Stimulated activated CD4-positive, alpha-beta T cell treated with anti-CD3 and anti-CD28 coated beads, Interleukin-4, amount 100 ng/mL, for 24 hours (primary cell): ENCODE measurements around the gene PPP1R18.
"Not testable (repeated sequence)": the region's sequence is repeated elsewhere in the genome, so short reads cannot be mapped to it uniquely, and the experiment has no call there.

Experiments
- DNase-seq: peaks from one replicate; pipeline ENCODE4 v3.0.0-alpha.2; 2020

PPP1R18 gene

DNA sequence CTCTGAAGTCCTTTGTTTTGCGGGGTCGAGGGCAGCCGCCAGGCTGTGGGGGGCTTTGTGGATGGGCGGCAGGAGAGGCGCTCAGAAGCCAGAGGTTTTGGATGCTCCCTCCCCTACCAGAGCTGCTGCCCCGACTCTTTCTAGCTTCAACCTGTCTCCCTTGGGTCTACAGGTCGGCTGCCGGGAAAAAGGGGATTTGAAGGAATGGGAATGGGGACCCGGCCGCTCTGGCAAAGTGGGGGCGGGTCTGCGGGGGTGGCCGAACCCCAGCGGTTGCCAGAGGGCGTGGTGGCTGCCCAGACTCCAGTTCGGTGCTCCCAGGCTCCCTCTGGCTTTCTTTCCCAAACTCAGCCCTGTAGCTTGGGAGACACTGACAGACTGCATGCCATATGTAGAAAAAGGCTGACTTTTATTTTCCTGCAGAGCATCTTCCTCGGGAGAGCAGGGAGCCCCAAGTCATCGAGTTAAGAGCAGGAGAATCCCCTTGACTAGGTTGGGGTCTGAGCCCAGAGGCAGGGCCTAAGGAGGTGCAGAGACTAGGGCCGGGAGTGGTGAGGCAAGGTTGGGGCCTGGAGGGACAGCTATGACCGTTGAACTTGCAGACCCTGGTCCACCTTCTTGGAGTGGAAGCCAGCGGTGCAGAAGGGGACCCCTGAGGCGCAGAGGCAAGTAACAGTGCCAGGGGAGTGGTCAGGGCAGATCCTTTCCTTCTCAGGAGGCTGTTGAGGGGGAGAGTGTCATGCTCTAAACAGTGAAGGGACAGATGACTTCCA lies 1.4 kb upstream of the PPP1R18 start:
- no peak for DNase-seq

DNA sequence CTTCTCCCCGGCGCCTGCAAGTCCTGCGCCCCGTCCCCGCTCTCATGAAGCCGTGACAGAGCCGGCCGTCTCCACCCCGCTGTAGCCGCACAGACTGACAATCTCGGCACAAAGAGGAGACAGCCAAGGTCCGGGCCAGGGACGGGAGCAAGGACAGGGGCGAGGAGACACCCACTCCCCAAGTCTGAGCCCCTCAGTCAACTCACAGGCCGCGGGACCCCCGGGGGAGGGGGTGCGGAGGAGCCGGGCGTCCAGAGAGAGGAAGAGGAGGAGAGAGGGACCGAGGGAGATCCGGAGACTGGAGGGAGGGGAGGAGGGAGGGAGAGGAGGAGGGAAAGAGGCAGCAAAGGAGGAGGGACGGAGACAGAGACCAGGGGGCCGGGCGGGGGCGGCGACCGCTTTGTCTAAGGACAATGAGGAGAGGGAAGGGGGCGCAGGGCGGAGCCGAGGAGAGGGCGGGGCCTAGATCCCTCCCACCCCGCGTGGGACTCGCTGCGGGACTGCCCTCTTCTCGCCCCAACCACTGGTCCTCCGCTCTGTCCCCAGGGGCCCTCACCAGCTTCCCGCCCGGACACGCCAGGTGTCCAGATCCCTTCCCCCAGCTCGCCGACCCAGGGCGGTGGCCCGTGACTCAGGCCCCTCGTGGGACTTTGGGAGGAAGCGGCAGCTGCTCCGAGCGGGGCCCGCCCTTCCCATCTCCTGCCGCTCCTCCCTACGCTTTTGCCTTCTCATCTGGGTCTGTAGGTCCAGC lies 638 bp upstream of the PPP1R18 start:
- DNase-seq = peak; percentile 83

DNA sequence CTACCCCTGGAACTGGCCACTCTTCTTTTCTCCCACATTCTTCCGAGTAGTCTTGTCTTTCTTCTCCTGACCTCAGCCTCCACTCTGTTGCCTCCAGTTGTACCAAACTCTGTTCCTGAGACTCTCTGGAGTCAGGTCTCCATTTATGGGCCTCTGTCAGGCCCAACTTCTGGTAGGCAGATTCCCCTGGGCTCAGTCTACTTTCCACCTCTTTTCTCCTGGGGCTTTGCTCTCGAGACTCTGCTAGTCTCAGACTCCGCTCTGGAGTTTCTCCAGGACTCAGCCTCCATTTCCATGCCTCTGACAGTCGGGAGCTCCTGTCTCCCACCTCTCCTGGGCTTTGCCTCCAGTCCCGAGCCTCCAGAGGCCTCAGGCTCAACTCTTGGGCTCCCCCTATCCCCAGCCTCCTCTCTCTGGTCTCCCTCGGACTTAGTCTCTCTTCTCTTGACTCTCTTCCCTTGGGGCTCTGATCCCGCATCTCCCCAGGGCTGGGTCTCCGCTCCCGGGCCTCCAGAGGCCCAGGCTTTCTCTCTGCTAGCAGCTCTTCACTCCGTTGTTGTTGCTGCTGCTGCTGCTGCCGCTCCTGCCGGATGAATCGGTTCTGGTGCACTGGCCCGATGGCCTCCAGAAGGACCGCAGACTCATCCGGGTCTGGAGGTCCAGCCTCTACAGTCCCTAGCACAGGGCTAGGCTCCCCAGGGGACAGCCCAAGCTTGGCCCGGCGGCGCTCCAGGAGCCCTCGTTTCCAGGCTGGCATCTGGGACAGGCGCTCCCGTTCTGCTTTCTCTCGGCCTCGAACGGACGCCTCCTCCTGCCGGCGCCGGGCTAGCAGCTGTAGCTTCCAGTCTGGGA lies 1.1 kb downstream of the PPP1R18 start:
- peak; percentile 33 for DNase-seq

DNA sequence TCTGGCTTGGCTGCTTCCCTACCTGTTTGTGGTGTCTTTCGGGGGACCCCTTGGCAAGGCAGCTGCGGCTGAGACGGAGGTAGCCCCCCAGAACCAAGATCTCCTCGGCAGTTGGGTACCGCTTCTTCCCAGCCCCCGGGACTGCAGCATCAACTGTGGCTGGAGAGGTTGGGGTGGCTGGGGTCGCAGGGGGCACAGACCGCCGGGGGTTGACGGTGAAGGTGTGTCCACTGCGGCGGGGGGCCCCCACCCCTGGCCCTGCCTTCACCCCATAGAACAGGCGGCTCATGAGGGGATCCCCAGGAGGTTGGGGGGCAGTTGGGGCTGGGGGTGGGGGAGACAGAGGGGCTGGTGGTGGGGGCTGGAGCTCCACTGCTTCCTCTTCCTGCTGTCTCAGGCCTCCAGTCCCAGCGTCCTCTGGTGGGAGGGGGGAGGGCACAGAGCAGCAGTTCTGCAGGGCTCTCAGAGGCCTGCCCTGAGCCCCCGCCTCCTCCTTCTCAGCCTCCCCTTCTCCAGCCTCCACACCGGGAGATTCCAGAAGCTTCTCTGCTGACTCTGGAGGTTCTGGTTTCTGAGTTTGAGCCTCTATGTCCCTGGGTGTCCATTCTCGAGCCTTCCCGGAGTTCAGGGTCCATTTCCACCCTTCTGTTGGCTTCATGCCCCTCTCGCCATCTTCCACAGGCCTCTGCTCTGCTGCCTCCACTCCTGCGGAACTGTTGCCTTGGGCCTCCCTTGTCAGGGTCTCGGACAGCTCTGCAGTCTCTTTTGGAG lies 1.9 kb downstream of the PPP1R18 start:
- peak; percentile 61 for DNase-seq

DNA sequence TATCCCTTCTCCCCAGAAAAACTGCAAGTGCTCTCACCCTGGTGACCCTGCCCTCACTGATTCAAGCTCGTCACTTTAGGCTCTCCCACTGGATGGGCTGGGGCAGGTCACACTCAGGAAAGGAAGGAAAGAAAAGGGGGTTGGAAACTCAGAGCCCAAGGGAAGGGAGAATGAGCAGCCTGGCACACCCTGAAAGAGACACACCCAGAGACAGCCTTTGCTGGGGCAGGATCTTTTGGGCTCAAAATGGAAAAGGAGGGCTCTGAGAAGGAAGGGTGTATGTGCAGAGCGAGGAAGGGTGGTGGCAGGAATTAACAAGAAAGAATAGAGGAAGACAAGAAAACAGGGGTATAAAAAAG lies 2.5 kb downstream of the PPP1R18 start:
- DNase-seq = no peak

DNA sequence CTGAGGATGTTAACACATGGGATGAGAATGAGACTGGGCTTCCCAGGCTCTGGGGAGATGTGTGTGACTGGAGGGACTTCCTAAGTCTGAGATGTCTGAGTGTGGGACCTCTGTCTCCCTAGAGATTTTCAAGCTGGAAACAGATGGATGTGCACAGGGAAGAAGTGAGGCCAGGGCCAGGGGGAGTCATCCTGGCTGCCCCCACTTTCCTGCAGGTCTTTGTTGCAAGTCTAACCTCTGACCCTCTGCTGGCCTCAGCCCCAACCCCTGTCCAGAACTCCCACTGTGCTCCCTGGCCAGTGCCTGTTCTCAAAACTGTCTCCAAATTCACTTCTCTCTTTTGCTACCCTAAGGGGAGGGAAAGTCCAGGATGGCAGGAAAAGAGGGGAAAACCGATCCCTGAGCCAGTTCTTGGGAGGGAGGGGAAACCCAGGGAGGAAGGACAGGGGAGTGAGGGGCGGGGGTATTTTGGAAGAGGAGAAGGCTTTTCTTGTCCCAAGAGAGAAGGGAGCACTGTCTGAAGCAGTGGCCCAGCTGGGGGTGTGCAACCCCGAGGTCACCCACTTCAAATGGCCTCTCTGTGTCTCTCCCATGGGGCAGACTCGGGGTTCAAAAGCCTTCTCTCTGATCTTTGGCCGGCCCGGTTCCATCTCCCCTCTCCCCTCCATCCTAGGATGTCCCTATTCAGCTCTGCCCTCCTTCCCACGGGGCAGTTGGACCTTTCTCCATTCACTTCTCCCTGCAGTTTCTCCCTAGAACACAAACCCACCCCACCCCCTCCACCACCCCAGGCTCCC lies 3.1 kb downstream of the PPP1R18 start:
- no peak for DNase-seq

DNA sequence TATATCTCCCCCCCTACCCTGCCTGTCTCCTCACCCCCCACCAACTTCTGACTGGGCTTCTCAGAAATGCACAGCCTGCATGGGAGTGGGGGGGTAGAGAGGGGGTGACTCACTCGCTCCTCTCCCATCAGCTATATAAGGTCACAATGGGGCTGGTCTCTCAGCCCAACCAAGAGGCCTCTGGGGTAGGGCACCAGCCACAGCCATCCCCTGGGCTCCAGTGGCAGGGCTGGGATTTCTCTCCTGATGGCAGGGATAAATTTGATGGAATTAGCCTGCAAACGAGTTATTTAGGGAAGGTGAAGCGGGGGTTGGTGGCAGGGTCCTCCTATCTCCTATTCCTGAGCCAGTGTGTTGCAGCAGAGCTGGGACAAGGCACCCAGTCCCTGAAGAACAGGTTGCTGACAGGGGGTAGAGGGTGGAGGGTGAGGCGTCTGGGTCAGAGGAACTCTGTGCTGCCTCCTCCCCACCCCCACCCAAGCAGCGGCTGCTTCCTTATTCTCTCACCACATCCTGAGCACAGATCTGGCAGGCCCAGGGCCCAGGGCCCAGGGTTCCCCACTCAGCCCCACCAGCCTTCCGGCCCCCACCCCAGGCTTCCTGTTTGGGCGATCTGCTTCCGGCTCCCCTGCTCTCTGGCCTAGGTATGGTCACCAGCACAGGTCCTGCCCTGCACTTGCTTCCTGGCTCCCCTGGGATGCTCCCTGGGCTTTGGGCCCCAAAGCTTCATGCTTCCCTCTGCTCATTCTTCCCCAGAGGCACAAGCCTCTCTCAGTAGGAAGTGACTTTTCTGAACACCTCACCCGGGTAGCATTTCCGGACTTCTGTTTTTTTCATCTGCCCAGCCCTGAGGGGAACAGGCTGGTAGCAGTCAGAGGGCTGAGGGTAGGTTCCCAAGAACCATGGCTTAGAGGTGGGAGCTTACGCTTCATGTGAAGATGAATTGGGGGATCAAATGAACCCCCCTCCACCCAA lies 4.0 kb downstream of the PPP1R18 start:
- peak; percentile 84 for DNase-seq

DNA sequence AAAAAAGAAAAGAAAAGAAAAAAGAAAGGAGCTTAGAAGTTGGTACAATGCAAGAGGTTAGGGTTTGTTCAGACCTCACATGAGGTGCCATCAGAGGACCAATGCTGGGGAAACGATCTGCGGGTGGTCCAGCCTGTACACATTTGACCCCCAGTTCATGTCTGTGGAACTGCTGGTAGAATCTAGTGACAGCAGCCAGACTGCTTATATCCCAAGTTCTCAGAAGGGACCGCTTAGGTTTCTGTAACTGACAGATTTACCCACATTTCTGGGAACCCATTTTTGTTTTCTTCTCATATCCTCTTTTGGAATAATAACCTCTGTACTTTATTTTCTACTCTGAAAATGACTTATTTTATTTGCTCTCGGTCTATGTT lies 4.7 kb downstream of the PPP1R18 start:
- DNase-seq = no peak

DNA sequence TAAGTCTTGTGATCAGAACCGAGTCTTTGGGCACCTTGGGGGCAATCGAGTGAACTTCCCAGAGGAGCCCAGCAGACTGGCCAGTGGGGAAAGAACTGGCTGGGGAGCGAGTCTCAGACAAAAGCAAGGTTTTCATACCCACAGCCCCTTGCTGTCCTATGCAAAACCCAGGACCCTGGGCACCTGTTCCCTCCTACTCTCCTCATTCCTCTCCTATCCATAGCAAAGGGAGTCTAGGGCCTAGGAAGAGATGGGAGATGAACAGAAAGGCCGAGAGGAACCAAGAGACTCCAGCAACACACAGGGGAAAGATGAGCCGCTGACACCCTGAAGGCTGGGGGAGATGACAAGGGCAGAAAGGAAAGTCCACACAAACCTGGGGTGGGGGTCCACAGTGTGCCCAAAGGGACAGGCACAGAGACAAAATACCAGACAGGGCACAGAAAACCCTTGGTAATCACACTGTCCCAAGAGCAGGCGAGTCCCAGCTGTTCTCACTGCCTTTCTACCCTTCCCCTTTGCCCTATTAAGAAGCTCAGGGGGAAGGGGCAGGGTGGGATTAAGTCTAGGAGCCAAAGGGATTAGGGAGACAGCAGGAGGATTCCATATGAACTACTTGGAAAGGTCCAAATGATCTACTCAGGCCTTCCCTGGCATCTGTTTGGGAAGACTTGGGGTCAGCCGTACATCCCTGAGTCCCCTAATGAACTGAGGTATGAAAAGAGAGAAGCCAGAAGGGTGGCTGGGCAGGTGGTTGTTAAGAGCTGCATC lies 6.5 kb downstream of the PPP1R18 start:
- DNase-seq = no peak

DNA sequence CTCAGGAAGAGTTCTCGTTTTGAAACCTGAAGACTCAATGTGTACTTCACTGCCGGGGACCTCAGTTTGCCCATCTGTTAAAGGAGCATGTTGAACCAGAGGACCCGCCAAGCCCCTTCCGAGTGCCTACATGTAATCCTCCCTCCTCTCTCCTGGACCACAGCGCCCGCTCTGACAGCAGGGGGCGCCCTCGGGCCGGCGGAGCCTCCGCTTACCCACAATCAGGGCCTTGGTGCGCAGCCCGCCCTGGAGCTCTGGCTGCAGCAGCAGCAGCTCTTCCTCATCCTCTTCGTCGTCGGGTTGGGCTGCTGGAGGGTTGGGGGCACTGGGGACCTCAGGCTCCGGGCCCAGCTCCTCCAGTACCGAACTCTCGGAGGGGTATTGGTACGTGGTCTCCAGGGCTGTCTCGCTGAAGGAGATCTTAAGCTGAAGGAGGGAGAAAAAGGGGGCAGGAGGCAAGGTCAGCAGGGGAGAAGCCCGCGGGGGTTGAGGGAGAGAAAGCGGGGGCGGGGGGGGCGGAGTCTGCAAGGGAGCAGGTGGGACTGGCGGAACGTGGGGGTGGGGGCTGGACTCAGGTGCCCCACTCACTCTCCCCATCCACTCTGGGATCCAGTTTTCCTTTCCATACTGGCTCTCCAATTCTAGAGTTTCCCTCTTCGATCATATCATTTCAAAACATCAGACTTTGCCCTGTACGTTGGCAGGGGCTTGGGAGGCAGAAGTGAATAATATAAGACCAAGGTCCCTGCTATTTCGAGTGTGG lies 7.3 kb downstream of the PPP1R18 start:
- peak; percentile 92 for DNase-seq

DNA sequence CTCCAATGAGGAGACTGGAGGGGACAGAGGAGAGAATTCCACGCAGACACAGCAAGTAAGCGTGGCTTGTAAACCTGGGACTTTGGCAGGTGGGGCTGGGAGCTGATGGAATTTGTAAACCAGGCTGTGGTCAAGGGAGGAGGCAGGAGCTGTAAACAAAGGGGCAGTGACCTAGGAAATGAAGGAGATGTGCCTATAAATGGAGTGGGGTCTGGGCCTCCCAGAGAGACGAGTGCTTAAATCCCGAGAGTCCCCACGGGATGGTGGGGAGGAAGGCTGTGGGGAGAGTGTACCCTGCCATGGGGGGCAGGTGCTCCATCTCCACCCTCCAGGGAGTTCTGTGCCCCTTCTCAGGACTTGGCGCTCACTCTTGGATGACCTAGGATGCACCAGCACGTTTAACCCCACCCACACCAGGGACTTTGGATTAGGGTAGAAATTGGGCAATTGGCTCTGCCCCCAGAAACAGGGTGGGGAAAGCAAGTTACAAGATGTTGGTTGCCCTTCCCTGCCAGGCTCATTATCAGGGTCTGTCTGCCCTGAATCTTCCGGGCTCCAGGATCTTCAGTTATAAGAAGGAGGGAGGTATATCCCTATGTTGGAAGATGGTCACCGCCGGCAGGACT lies 9.7 kb downstream of the PPP1R18 start:
- DNase-seq = no peak

DNA sequence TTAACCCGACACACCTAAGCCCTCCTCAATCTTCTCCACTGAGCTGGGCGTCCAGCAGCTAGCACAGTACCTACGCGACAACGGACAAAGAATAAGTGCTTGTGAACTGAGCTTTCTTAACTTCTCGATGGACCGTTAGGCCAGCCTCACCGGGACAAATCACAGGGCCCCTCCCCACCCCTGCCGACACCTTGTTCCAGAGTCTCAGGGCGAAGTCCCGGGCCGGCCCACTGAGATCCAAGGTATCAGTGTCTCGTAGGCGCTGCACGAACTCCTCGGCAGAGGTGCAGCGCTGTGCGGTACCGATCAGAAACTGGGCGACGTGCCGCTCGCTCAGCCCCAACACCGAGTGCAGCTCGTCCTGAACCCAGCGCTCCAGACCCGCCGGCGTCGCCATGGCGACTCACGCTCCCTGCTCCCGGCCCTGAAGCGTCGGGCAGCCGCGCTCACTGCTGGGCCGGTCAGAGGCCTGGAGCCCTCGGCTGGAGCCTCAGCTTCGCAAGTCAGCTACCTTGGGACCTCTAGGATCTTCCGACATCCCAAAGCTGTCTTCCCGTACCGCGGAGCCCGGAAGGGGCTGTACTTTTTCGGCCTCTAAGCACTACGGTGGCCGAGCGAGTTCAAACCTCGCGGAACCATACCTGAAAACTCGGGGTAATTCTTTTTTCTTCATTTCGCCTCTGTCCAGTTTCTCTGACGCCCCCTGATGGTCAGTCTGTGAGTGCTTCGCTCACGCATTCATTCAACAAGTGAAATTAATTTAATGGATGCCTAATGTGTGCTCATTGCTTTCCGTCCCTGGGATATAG lies 13.8 kb downstream of the PPP1R18 start, which contains the start of gene DHX16:
Gene DHX16 (minus strand): TSS at position 562 of the 809 bp plus-strand sequence. CDS start 165 bp downstream, at position 397.
- peak; percentile 94 for DNase-seq

DNA sequence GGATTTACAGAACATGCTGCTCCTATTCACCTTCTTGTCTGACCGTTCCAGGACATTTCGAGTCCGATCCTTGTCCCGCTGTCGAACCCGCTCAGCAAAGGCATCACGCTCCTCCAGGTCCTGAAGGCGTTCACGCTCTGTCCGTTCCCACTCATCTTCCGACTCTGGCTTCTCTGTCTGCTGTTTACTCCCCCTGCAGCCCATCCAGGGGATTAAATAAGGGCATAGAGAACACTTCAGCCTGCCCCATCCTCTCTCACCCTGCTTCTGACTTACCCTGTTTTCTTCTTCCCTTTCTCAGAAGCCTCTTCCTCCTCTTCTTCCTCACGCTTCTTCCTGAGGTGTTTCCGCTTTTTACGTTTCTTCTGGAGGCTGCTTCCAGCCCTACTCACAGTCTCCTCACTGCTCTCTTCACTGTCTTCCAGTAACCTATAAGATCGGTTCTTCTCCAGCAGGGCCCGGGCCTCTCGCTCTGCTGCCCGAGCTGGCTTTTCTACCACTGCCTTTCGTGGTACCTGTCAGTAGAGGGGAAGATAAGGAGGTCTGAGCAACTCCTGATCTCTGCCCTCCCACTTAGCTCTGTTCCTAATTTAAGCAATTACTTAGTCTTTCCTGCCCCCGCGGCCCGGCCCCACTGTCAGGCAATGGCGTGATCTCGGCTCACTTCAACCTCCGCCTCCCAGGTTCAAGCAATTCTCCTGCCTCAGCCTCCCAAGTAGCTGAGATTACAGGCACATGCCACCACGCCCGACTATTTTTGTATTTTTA lies 15.5 kb downstream of the PPP1R18 start:
- DNase-seq = no peak

DNA sequence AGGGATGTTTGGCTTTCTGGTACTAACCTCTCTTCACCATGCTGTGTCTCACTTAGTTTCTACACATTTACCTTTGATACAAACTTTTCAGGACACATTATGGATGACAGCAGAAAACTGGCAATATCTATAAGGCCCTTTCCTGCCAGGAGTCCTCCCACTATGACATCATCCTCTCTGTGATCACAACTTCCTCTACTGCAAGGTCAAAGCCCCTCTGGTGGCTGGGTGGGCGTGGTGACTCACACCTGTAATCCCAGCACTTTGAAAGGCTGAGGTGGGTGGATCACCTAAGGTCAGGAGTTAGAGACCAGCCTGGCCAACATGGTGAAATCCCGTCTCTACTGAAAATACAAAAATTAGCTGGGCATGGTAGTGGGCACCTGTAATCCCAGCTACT lies 20.1 kb downstream of the PPP1R18 start:
- DNase-seq = peak; percentile 47

DNA sequence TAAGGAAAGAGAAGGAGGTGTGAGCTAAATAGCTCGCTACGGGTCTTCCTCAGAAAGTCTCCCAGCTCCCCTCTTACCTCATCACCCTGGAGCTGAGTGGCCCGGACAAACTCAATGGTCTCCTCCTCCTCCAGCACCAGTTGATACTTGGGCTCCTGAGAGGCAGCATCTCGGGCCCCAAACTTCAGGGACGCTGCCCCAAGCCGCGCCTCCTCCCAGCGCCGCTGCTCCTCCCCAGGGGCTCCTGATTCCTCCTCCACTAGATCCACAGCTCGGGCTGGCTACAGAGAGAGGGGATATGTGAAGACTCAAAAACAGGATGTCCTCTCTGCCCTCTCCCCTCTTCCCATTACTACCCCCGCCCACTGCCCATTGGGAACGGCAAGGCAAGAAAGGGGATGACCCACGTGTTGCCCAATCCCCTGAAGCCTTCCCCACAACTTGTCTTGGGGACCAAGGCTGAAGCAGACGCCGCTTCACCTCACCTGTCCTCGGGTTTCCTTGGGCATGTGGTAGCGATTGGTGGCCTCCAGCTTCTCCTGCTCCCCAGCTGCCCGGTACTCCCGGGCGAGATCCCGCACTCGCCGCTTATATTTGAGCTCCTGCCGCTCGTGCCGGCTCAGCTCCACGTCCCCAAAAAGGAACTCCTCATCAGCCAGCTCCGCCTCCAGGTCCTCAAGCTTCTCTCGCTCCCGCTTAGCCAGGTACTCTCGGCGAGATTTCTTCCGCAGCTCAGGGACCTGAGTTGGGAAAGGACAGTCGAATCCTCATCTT lies 21.3 kb downstream of the PPP1R18 start:
- no peak for DNase-seq

DNA sequence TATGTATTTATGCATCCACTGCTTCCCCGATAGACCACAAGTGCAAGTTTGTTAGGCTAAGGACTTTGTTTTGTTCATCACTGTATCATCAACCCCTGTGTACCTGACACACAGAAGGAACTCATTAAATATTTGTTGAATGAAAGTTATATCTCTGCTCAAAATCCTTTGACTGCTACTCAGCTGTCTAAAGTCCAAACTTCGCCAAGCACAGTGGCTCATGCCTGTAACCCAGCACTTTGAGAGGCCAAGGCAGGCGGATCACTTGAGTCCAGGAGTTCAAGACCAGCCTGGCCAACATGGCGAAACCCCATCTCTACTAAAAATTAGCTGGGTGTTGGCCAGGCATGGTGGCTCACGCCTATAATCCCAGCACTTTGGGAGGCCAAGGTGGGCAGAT lies 28.5 kb downstream of the PPP1R18 start:
- DNase-seq = not testable (repeated sequence)
